GM15510 (cell line): Measurements from ENCODE around the gene ANO2.

Experiments
- POLR2A ChIP-seq: IDR thresholded peaks from 3 replicates; pipeline ENCODE4 v1.6.1; 2011; ENCODE audit warnings: borderline replicate concordance; ENCODE audit not compliant: insufficient read length; ENCODE audit errors: extremely low read depth

Gene ANO2

GRCh38 chr12:5864972-5865371 is 80.1 kb downstream of the ANO2 start:
- TF ChIP-seq POLR2A = no peak

GRCh38 chr12:5864301-5864700 is 80.8 kb downstream of the ANO2 start:
- no peak for TF ChIP-seq POLR2A

- TF ChIP-seq POLR2A = no peak
These were observed 83.6 kb downstream of the ANO2 start for GRCh38 chr12:5861416-5861815.

- no peak for TF ChIP-seq POLR2A
These were observed 88.4 kb downstream of the ANO2 start for GRCh38 chr12:5856692-5857091.

GRCh38 chr12:5846950-5847349 is 98.1 kb downstream of the ANO2 start:
- TF ChIP-seq POLR2A = no peak

- TF ChIP-seq POLR2A = no peak
These were observed 104.1 kb downstream of the ANO2 start for GRCh38 chr12:5840944-5841343.

GRCh38 chr12:5830111-5830510 is 114.9 kb downstream of the ANO2 start:
- TF ChIP-seq POLR2A = no peak

- TF ChIP-seq POLR2A = no peak
These were observed 117.5 kb downstream of the ANO2 start for GRCh38 chr12:5827591-5827990.

GRCh38 chr12:5817246-5817645 is 127.8 kb downstream of the ANO2 start:
- no peak for TF ChIP-seq POLR2A

- TF ChIP-seq POLR2A = no peak
These were observed 135.5 kb downstream of the ANO2 start for GRCh38 chr12:5809586-5809985.

GRCh38 chr12:5808981-5809380 is 136.1 kb downstream of the ANO2 start:
- no peak for TF ChIP-seq POLR2A

GRCh38 chr12:5807514-5808219 is 137.4 kb downstream of the ANO2 start:
- no peak for TF ChIP-seq POLR2A

GRCh38 chr12:5807090-5807414 is 138.0 kb downstream of the ANO2 start:
- no peak for TF ChIP-seq POLR2A

GRCh38 chr12:5806371-5807089 is 138.5 kb downstream of the ANO2 start:
- TF ChIP-seq POLR2A = no peak

- no peak for TF ChIP-seq POLR2A
These were observed 141.5 kb downstream of the ANO2 start for GRCh38 chr12:5803532-5803931.
